ENCODE results near the gene NSD2. TPM values are rescaled to one million over a fixed set of nuclear protein-coding genes. Genes with fewer than 3 reads are reported as not detected.
"Not testable (repeated sequence)": the region's sequence is repeated elsewhere in the genome, so short reads cannot be mapped to it uniquely, and the experiment has no call there.

NSD2 gene
- total and polyA plus RNA-seq, 9 of the 15 experiments (the other 6 are each of a cell fraction or from before 2014, with no cell fraction given): 6.4 to 126 (median 58.8) TPM

GRCh38 chr4:2025817-2026216, 154.6 kb downstream of the NSD2 start (continued):
- TF ChIP-seq ZNF780A (CRISPR knock-in tag; IDR thresholded peaks at IDR 0.05) (no peak), CBX3 (IDR thresholded peaks at IDR 0.05; ENCODE audit: borderline replicate concordance in 1 of 2, low read length in 2 of 2) (peak in 1 of 2 experiments; percentile 73; a peak in 1 of 3 replicates), HMG20A (CRISPR knock-in tag; conservative IDR thresholded peaks at IDR 0.05) (no peak)

GRCh38 chr4:2027120-2027519, 155.9 kb downstream of the NSD2 start:
- POLR2A ChIA-PET; DNase-seq (ENCODE audit: extremely low read depth in 1 of 4, low spot score in 3 of 4); H2AFZ ChIP-seq (ENCODE audit: low read depth, low read length); H3K9me1 ChIP-seq (ENCODE audit: control insufficient read depth, insufficient read depth, low read length); H3K36me3 ChIP-seq (ENCODE audit: control insufficient read depth, insufficient read depth, low read length); H4K20me1 ChIP-seq (replicated peaks; ENCODE audit: control insufficient read depth, insufficient read depth, low read length); CTCF ChIA-PET (ENCODE audit: low intra/inter-chr PET ratio); H3K4me3 ChIP-seq; H3K4me2 ChIP-seq (ENCODE audit: insufficient read depth, low read length); H3K79me2 ChIP-seq (ENCODE audit: control insufficient read depth, insufficient read depth, low read length); intact Hi-C loops (cut with micrococcal nuclease); BruUV-seq (replicated peaks); H3K9me3 ChIP-seq (replicated peaks; ENCODE audit: control insufficient read depth, insufficient read depth, low read depth, low read length); ATAC-seq; H3K4me1 ChIP-seq (replicated peaks in 1 of 2; ENCODE audit: control insufficient read depth in 2 of 2, insufficient read depth in 2 of 2, low read length in 2 of 2); H3K9ac ChIP-seq (ENCODE audit: insufficient read depth in 1 of 2, low read depth in 2 of 2, low read length in 2 of 2); FAIRE-seq; H3K27ac ChIP-seq (ENCODE audit: extremely low read depth, low read depth, low read length); H3K27me3 ChIP-seq (ENCODE audit: control insufficient read depth in 2 of 2, insufficient read depth in 2 of 2, low read length in 2 of 2); in situ Hi-C loops (cut with MboI): not testable (repeated sequence)
- 12% methylated on average over 4 of the region's 4 CpGs for WGBS (ENCODE audit: insufficient coverage, low coverage, missing lambda C conversion rate)
- TF ChIP-seq TRIM24 (IDR thresholded peaks at IDR 0.05) (0 out of 4 replicates have a peak, but pooled peaks of 1 of the 2 experiments have one; percentile 11), AFF1 (IDR thresholded peaks at IDR 0.05; ENCODE audit: low read depth in 1 of 2, partially characterized antibody in 2 of 2) (peak in 1 of 2 experiments; percentile 93)

- not testable (repeated sequence) for H3K4me3 ChIP-seq
Observed at GRCh38 chr4:2031161-2031560, 160.0 kb downstream of the NSD2 start.

More at GRCh38 chr4:2031161-2031560, 160.0 kb downstream of the NSD2 start:
- H3K27me3 ChIP-seq (ENCODE audit: control insufficient read depth in 2 of 2, insufficient read depth in 2 of 2, low read length in 2 of 2); in situ Hi-C loops (cut with MboI); ATAC-seq; H3K4me1 ChIP-seq (replicated peaks in 1 of 2; ENCODE audit: control insufficient read depth in 2 of 2, insufficient read depth in 2 of 2, low read length in 2 of 2); H3K9ac ChIP-seq (ENCODE audit: insufficient read depth in 1 of 2, low read depth in 2 of 2, low read length in 2 of 2); H3K9me3 ChIP-seq (replicated peaks; ENCODE audit: control insufficient read depth, insufficient read depth, low read depth, low read length); intact Hi-C loops (cut with micrococcal nuclease); H3K79me2 ChIP-seq (ENCODE audit: control insufficient read depth, insufficient read depth, low read length); H3K4me2 ChIP-seq (ENCODE audit: insufficient read depth, low read length); H4K20me1 ChIP-seq (replicated peaks; ENCODE audit: control insufficient read depth, insufficient read depth, low read length); FAIRE-seq; H3K9me1 ChIP-seq (ENCODE audit: control insufficient read depth, insufficient read depth, low read length); H3K36me3 ChIP-seq (ENCODE audit: control insufficient read depth, insufficient read depth, low read length); DNase-seq (ENCODE audit: extremely low read depth in 1 of 4, low spot score in 3 of 4); BruUV-seq (replicated peaks); H3K27ac ChIP-seq (ENCODE audit: extremely low read depth, low read depth, low read length); H2AFZ ChIP-seq (ENCODE audit: low read depth, low read length); CTCF ChIA-PET (ENCODE audit: low intra/inter-chr PET ratio): not testable (repeated sequence)
- POLR2A ChIA-PET: interaction anchor here (1.5 kb wide), 1 partner anchor 14 kb away, joined by 4 read pairs; no protein-coding TSS in a partner anchor

All from K562 (cell line).